Panc1 (cell line): ENCODE results near the gene LILRB2. TPM values are rescaled to one million over a fixed set of nuclear protein-coding genes. Genes with fewer than 3 reads are reported as not detected.
"Not testable (repeated sequence)": the region's sequence is repeated elsewhere in the genome, so short reads cannot be mapped to it uniquely, and the experiment has no call there.

ENCODE experiments used
- ATAC-seq: fragments of 200-7000 bp; cut with Tn5 transposase; 2 replicates; pipeline ENCODE4 v1.9.1; 2020; ENCODE audit warnings: mild to moderate bottlenecking, moderate library complexity
- BruUV-seq: library from RNA; stranded (reverse); fragments of 400-500 nt; replicated peaks from 2 replicates; lab custom pipeline; 2021; lab: Mats Ljungman, UMichigan
- CTCF ChIA-PET: fragments of 300-600 bp; sonication (Branson Sonifier 250); formaldehyde crosslinking; loops from one replicate; lab custom pipeline; 2022; ENCODE audit warnings: antibody characterized with exemption; lab: Charles Lee
- POLR2A ChIA-PET: fragments of 300-600 bp; sonication (Branson Sonifier 250); formaldehyde crosslinking; loops from one replicate; lab custom pipeline; 2022; ENCODE audit warnings: antibody characterized with exemption; lab: Charles Lee
- DNase-seq: peaks from one replicate; pipeline ENCODE4 v3.0.0-alpha.2; 2010; ENCODE audit warnings: low read depth, low spot score
- H3K27ac ChIP-seq: 2 replicates; pipeline ENCODE4 v1.5.1; 2011; ENCODE audit warnings: mild to moderate bottlenecking, low read length, inconsistent platforms
- H3K27me3 ChIP-seq: fragments of 200-500 bp; sonication (Bioruptor generic); 2 replicates; pipeline ENCODE4 v1.6.0; 2014; ENCODE audit warnings: low read length, inconsistent platforms; ENCODE audit not compliant: control insufficient read depth, insufficient read depth
- H3K36me3 ChIP-seq: fragments of 200-500 bp; sonication (Bioruptor generic); 2 replicates; pipeline ENCODE4 v1.5.1; 2014; ENCODE audit warnings: inconsistent platforms, mild to moderate bottlenecking, low read length, moderate library complexity; ENCODE audit not compliant: control insufficient read depth, insufficient read depth
- H3K4me1 ChIP-seq: 2 replicates; pipeline ENCODE4 v1.5.1; 2011; ENCODE audit warnings: inconsistent platforms, mild to moderate bottlenecking, low read length, moderate library complexity; ENCODE audit not compliant: control insufficient read depth, insufficient read depth
- H3K4me3 ChIP-seq, 2 experiments: 2 replicates each; pipeline ENCODE4 v1.5.1; 2011 to 2012; ENCODE audit warnings: low read depth in 2 of 2, low read length in 2 of 2, mild to moderate bottlenecking in 2 of 2, inconsistent platforms in 1 of 2, moderate library complexity in 1 of 2
- H3K9me3 ChIP-seq: fragments of 200-500 bp; sonication (Bioruptor generic); 2 replicates; pipeline ENCODE4 v1.5.1; 2014; ENCODE audit warnings: low read depth, mild to moderate bottlenecking, inconsistent platforms, low read length, moderate library complexity; ENCODE audit not compliant: control insufficient read depth, insufficient read depth
- CTCF ChIP-seq: fragments of 450-650 bp; IDR thresholded peaks from 2 replicates; pipeline ENCODE4 v1.5.1; 2017; ENCODE audit warnings: mild to moderate bottlenecking
- POLR2AphosphoS5 ChIP-seq: IDR thresholded peaks from 2 replicates; pipeline ENCODE4 v1.6.1; 2012; ENCODE audit warnings: mild to moderate bottlenecking, low read depth, low read length, moderate library complexity
- REST ChIP-seq, 2 experiments: IDR thresholded peaks; 2 replicates each; pipeline ENCODE4 v1.6.1; 2011 to 2012; ENCODE audit warnings: low read depth in 2 of 2, control low read depth in 1 of 2, low read length in 1 of 2, mild to moderate bottlenecking in 1 of 2, moderate library complexity in 1 of 2; ENCODE audit not compliant: insufficient read depth in 1 of 2
- SIN3A ChIP-seq: IDR thresholded peaks from 2 replicates; pipeline ENCODE4 v1.6.1; 2012; ENCODE audit warnings: low read depth, mild to moderate bottlenecking, low read length, moderate library complexity, borderline replicate concordance; ENCODE audit not compliant: insufficient read depth
- TCF7L2 ChIP-seq: IDR thresholded peaks from 2 replicates; pipeline ENCODE4 v1.6.1; 2011; ENCODE audit warnings: mild to moderate bottlenecking, low read depth, low read length, inconsistent platforms
- in situ Hi-C: cut with HindIII; loops from 2 replicates; pipeline ENCODE4 v1.10.0; 2016; ENCODE audit warnings: low sequenced_read_pairs, low pct_unique_long_range_greater_than_20kb
- intact Hi-C: fragments of 100-400 bp; cut with micrococcal nuclease; formaldehyde crosslinking; loops from one replicate; pipeline ENCODE4 v1.10.0; 2022; ENCODE audit not compliant: unreplicated experiment
- total RNA-seq: library from RNA; stranded (reverse); gene quantifications from one replicate; pipeline ENCODE4 v1.2.1, GENCODE V29; 2021; ENCODE audit not compliant: unreplicated experiment

LILRB2 gene
- total RNA-seq, 1 experiment from 2014 or later = not detected

GRCh38 chr19:54274516-54274915 lies 6.4 kb downstream of the LILRB2 start:
- BruUV-seq, ATAC-seq, H3K36me3 ChIP-seq, H3K27ac ChIP-seq, H3K4me3 ChIP-seq, H3K9me3 ChIP-seq, intact Hi-C loops, CTCF ChIA-PET, DNase-seq, H3K4me1 ChIP-seq, in situ Hi-C loops: not testable (repeated sequence)
- POLR2A ChIA-PET = interaction anchor here (0.6 kb wide), 1 partner anchor 156 kb away, joined by 3 read pairs; no protein-coding TSS in a partner anchor
- peaks cover 21% of the 10 kb centered on the region for H3K27me3 ChIP-seq

GRCh38 chr19:54273821-54274220 lies 7.1 kb downstream of the LILRB2 start:
- Histone ChIP-seq H3K4me3 (no peak overlapping the region), H3K4me1 (no peaks in the 10 kb centered on the region), H3K27me3 (peaks cover 27% of the 10 kb centered on the region), H3K9me3 (no peaks in the 10 kb centered on the region), H3K27ac (no peak overlapping the region), H3K36me3 (no peaks in the 10 kb centered on the region)
- TF ChIP-seq CTCF = no peak
- no peak for TF ChIP-seq POLR2AphosphoS5
- TF ChIP-seq TCF7L2 = no peak
- no peak for TF ChIP-seq REST (IDR thresholded peaks at IDR 0.05; ENCODE audit: insufficient read depth in 1 of 2, low read depth in 2 of 2, low read length in 1 of 2)
- no peak for TF ChIP-seq SIN3A
- ChIA-PET CTCF (no interaction called here), POLR2A (interaction anchor here (0.6 kb wide), 1 partner anchor 157 kb away, joined by 3 read pairs; no protein-coding TSS in a partner anchor)
- intact Hi-C loops = no loop called here
- DNase-seq (no peak), ATAC-seq (no peak)
- in situ Hi-C loops = no loop called here
- no TSS peak for BruUV-seq

GRCh38 chr19:54272181-54272580 lies 8.7 kb downstream of the LILRB2 start:
- CTCF ChIA-PET, POLR2A ChIA-PET, BruUV-seq: not testable (repeated sequence)

GRCh38 chr19:54271587-54271986 lies 9.3 kb downstream of the LILRB2 start:
- DNase-seq, POLR2A ChIA-PET, H3K36me3 ChIP-seq, in situ Hi-C loops, H3K4me3 ChIP-seq, intact Hi-C loops, H3K27ac ChIP-seq, H3K9me3 ChIP-seq, CTCF ChIA-PET, H3K4me1 ChIP-seq, BruUV-seq: not testable (repeated sequence)
- H3K27me3 ChIP-seq = peaks cover 39% of the 10 kb centered on the region
- 0 out of 2 replicates have a peak, but pooled peaks have one; percentile 44 for ATAC-seq

More at GRCh38 chr19:54272181-54272580, 8.7 kb downstream of the LILRB2 start:
- ATAC-seq, H3K4me3 ChIP-seq, H3K4me1 ChIP-seq, in situ Hi-C loops, intact Hi-C loops, H3K27ac ChIP-seq, DNase-seq, H3K36me3 ChIP-seq, H3K9me3 ChIP-seq: not testable (repeated sequence)
- peaks cover 39% of the 10 kb centered on the region for H3K27me3 ChIP-seq
